ENCODE data around the gene MARK2. TPM values are rescaled to one million over a fixed set of nuclear protein-coding genes. Genes with fewer than 3 reads are reported as not detected.

The MARK2 gene
- polyA plus RNA-seq, 3 donors, result 32.4 to 55.7 (median 33.3) TPM

- H3K27ac Mint-ChIP-seq, result no peak overlapping the region
- no peaks in the 10 kb centered on the region for H3K9me3 ChIP-seq (replicated peaks in 1 of 2; ENCODE audit: control insufficient read depth in 1 of 2, insufficient read depth in 1 of 2, low read length in 2 of 2)
- no peak overlapping the region for H3K4me2 ChIP-seq (replicated peaks; ENCODE audit: extremely low read depth, low read length, poor library complexity, severe bottlenecking)
- H3K27me3 ChIP-seq (ENCODE audit: control insufficient read depth in 2 of 2, insufficient read depth in 2 of 2, low read length in 2 of 2), result no peaks in the 10 kb centered on the region
- peaks cover 5 to 22% of the 10 kb centered on the region in 2 donors for H3K36me3 Mint-ChIP-seq
- peaks cover 31% of the 10 kb centered on the region for H4K20me1 ChIP-seq (ENCODE audit: insufficient read depth, low read length)
- peaks cover 13% of the 10 kb centered on the region for H3K4me1 Mint-ChIP-seq
- peaks cover 1 to 2% (median 2%) of the 10 kb centered on the region in 3 donors for H3K27me3 Mint-ChIP-seq (ENCODE audit: low read depth in 3 of 3)
- no peak overlapping the region for H3K4me3 ChIP-seq (replicated peaks in 1 of 3; ENCODE audit: low read depth in 2 of 3, low read length in 3 of 3)
- no CpG with 5 or more reads among the region's 2 CpGs for WGBS (ENCODE audit: insufficient coverage)
- no peak overlapping the region for H3K4me3 Mint-ChIP-seq
- peaks cover 0 to 4% of the 10 kb centered on the region in 2 donors for H3K36me3 ChIP-seq (replicated peaks in 1 of 2; ENCODE audit: control insufficient read depth in 1 of 2, insufficient read depth in 2 of 2, low read length in 2 of 2)
- intact Hi-C loops (cut with micrococcal nuclease), result no loop called here
- peak in 1 of 3 donors; percentile 25 for DNase-seq
- H3K27ac ChIP-seq (ENCODE audit: low read depth in 1 of 2, low read length in 2 of 2), result no peak overlapping the region
- H3K4me1 ChIP-seq (ENCODE audit: control insufficient read depth in 1 of 2, insufficient read depth in 2 of 2, low read length in 2 of 2), result peaks cover 9 to 14% of the 10 kb centered on the region in 2 donors
- no peak for TF ChIP-seq CTCF (IDR thresholded peaks at IDR 0.05)
- no peak overlapping the region for H2AFZ ChIP-seq (ENCODE audit: insufficient read depth, low read depth, low read length, poor library complexity, severe bottlenecking)
- no peaks in the 10 kb centered on the region for H3K9me3 Mint-ChIP-seq
- no peak overlapping the region for H3K9ac ChIP-seq (ENCODE audit: insufficient read depth, low read length, poor library complexity, severe bottlenecking)
- no peaks in the 10 kb centered on the region for H3K79me2 ChIP-seq (ENCODE audit: insufficient read depth, low read length)
These were observed 6.6 kb upstream of the MARK2 start for GRCh38 chr11:63832336-63832735.

GRCh38 chr11:63833048-63833447 is 5.9 kb upstream of the MARK2 start:
- no peak overlapping the region for H3K27ac ChIP-seq (ENCODE audit: low read depth in 1 of 2, low read length in 2 of 2)
- H4K20me1 ChIP-seq (ENCODE audit: insufficient read depth, low read length), result peaks cover 38% of the 10 kb centered on the region
- no peaks in the 10 kb centered on the region for H3K9me3 Mint-ChIP-seq
- 100% methylated on average over 1 of the region's 2 CpGs for WGBS (ENCODE audit: insufficient coverage)
- peaks cover 20% of the 10 kb centered on the region for H3K4me1 Mint-ChIP-seq
- no peaks in the 10 kb centered on the region for H3K27me3 ChIP-seq (ENCODE audit: control insufficient read depth in 2 of 2, insufficient read depth in 2 of 2, low read length in 2 of 2)
- H3K27ac Mint-ChIP-seq, result no peak overlapping the region
- H2AFZ ChIP-seq (ENCODE audit: insufficient read depth, low read depth, low read length, poor library complexity, severe bottlenecking), result no peak overlapping the region
- H3K4me2 ChIP-seq (replicated peaks; ENCODE audit: extremely low read depth, low read length, poor library complexity, severe bottlenecking), result no peak overlapping the region
- no peaks in the 10 kb centered on the region for H3K9me3 ChIP-seq (replicated peaks in 1 of 2; ENCODE audit: control insufficient read depth in 1 of 2, insufficient read depth in 1 of 2, low read length in 2 of 2)
- no peak overlapping the region for H3K4me3 Mint-ChIP-seq
- intact Hi-C loops (cut with micrococcal nuclease), result no loop called here
- H3K36me3 ChIP-seq (replicated peaks in 1 of 2; ENCODE audit: control insufficient read depth in 1 of 2, insufficient read depth in 2 of 2, low read length in 2 of 2), result no peaks in the 10 kb centered on the region
- TF ChIP-seq CTCF (IDR thresholded peaks at IDR 0.05), result no peak
- no peak for DNase-seq
- no peaks in the 10 kb centered on the region for H3K79me2 ChIP-seq (ENCODE audit: insufficient read depth, low read length)
- no peak overlapping the region for H3K4me3 ChIP-seq (replicated peaks in 1 of 3; ENCODE audit: low read depth in 2 of 3, low read length in 3 of 3)
- peaks cover 5 to 22% of the 10 kb centered on the region in 2 donors for H3K36me3 Mint-ChIP-seq
- H3K9ac ChIP-seq (ENCODE audit: insufficient read depth, low read length, poor library complexity, severe bottlenecking), result no peak overlapping the region
- peaks cover 1 to 2% (median 2%) of the 10 kb centered on the region in 3 donors for H3K27me3 Mint-ChIP-seq (ENCODE audit: low read depth in 3 of 3)
- peaks cover 16 to 21% of the 10 kb centered on the region in 2 donors for H3K4me1 ChIP-seq (ENCODE audit: control insufficient read depth in 1 of 2, insufficient read depth in 2 of 2, low read length in 2 of 2)

Measured in CD14-positive monocyte (primary cell).